HepG2 (cell line): ENCODE data around the gene PLOD3. TPM values are rescaled to one million over a fixed set of nuclear protein-coding genes. Genes with fewer than 3 reads are reported as not detected.

ENCODE experiments used
- CBX2 ChIP-seq, 2 experiments: fragments of 200-600 bp in 1 of 2; sonication (generic); formaldehyde crosslinking in 1 of 2; IDR thresholded peaks; 2 replicates each; pipeline versions ENCODE4 v1.7.0 to v1.8.1; 2018 to 2022; ENCODE audit warnings: low read depth in 2 of 2, low read length in 1 of 2, mild to moderate bottlenecking in 1 of 2, missing genetic modification reagents in 1 of 2
- KLF11 ChIP-seq: IDR thresholded peaks from 2 replicates; pipeline ENCODE4 v1.6.1; 2016; ENCODE audit warnings: missing compliant biosample characterization
- MAF1 ChIP-seq: sonication (generic); formaldehyde crosslinking; IDR thresholded peaks from 2 replicates; pipeline ENCODE4 v1.5.0; 2020; ENCODE audit warnings: missing genetic modification reagents, borderline replicate concordance
- MATR3 ChIP-seq: sonication (generic); formaldehyde crosslinking; IDR thresholded peaks from 2 replicates; pipeline ENCODE4 v1.4.0; 2020; ENCODE audit warnings: missing genetic modification reagents
- NPAS2 ChIP-seq: sonication (generic); formaldehyde crosslinking; IDR thresholded peaks from 2 replicates; pipeline ENCODE4 v1.8.0; 2022; ENCODE audit warnings: mild to moderate bottlenecking, missing genetic modification reagents, borderline replicate concordance
- SOX13 ChIP-seq, 3 experiments: fragments of 450-650 bp in 1 of 3; sonication (generic) in 1 of 3; formaldehyde crosslinking in 1 of 3; IDR thresholded peaks in 2 of 3; conservative IDR thresholded peaks in 1 of 3; 2 replicates each; pipeline versions ENCODE4 v1.5.0 to v1.6.1; 2016 to 2020; ENCODE audit warnings: antibody characterized with exemption in 1 of 3, mild to moderate bottlenecking in 1 of 3, missing compliant biosample characterization in 1 of 3, missing genetic modification reagents in 1 of 3, moderate library complexity in 1 of 3
- STAG1 ChIP-seq: sonication (generic); formaldehyde crosslinking; IDR thresholded peaks from 2 replicates; pipeline ENCODE4 v1.4.0; 2020; ENCODE audit warnings: missing genetic modification reagents
- TCF7 ChIP-seq: sonication (generic); IDR thresholded peaks from 2 replicates; pipeline ENCODE4 v1.6.1; 2016; ENCODE audit warnings: antibody characterized with exemption, low read depth
- TFDP2 ChIP-seq: sonication (generic); formaldehyde crosslinking; IDR thresholded peaks from 2 replicates; pipeline ENCODE4 v1.4.0; 2020; ENCODE audit warnings: missing genetic modification reagents
- ZFP36L1 ChIP-seq: sonication (generic); formaldehyde crosslinking; IDR thresholded peaks from 2 replicates; pipeline ENCODE4 v1.8.0; 2022; ENCODE audit warnings: mild to moderate bottlenecking, missing genetic modification reagents, moderate library complexity
- ZGPAT ChIP-seq: IDR thresholded peaks from 2 replicates; pipeline ENCODE4 v1.6.1; 2016; ENCODE audit warnings: mild to moderate bottlenecking
- ZMYM4 ChIP-seq: sonication (generic); formaldehyde crosslinking; IDR thresholded peaks from 2 replicates; pipeline ENCODE4 v1.8.1; 2023; ENCODE audit warnings: mild to moderate bottlenecking, missing genetic modification reagents
- ZNF350 ChIP-seq: sonication (generic); formaldehyde crosslinking; IDR thresholded peaks from 2 replicates; pipeline ENCODE4 v1.4.0; 2020; ENCODE audit warnings: mild to moderate bottlenecking, low read depth, missing genetic modification reagents, borderline replicate concordance
- ZNF574 ChIP-seq: sonication (generic); formaldehyde crosslinking; IDR thresholded peaks from 2 replicates; pipeline ENCODE4 v1.4.0; 2020; ENCODE audit warnings: missing genetic modification reagents
- ZSCAN12 ChIP-seq: sonication (generic); formaldehyde crosslinking; IDR thresholded peaks from 2 replicates; pipeline ENCODE4 v1.9.0; 2021; ENCODE audit warnings: mild to moderate bottlenecking, missing genetic modification reagents
- polyA plus RNA-seq, 8 experiments: library from polyadenylated mRNA; depleted of rRNA in 3 of 8; stranded (reverse) in 7 of 8; unstranded in 1 of 8; fragments of >200 nt; fragmentation: Illumina TruSeq in 4 of 8; extraction: Trizol in 4 of 8; gene quantifications; 2 replicates each; pipeline versions ENCODE4 v1.2.1 to v1.2.3, GENCODE V29; 2011 to 2016; ENCODE audit warnings: low read depth in 4 of 8, missing spikeins in 1 of 8, mixed read lengths in 1 of 8; ENCODE audit not compliant: insufficient read depth in 1 of 8
- total RNA-seq, 5 experiments: library from RNA; depleted of rRNA; stranded (reverse); fragments of >200 nt; fragmentation: Illumina TruSeq; extraction: Trizol; gene quantifications; 2 replicates each; pipeline ENCODE4 v1.2.3, GENCODE V29; 2016; ENCODE audit warnings: low read depth in 1 of 5
- TF ChIP-seq, protein P1 (sequence below): sonication (generic); formaldehyde crosslinking; IDR thresholded peaks from 2 replicates; pipeline ENCODE4 v1.8.0; 2022; ENCODE audit warnings: missing genetic modification reagents, mild to moderate bottlenecking, moderate library complexity, borderline replicate concordance
- TF ChIP-seq, protein P2 (sequence below): sonication (generic); formaldehyde crosslinking; IDR thresholded peaks from 2 replicates; pipeline ENCODE4 v1.5.0; 2020; ENCODE audit warnings: mild to moderate bottlenecking, missing genetic modification reagents

PLOD3 gene
- total and polyA plus RNA-seq, 2 of the 13 experiments (the other 11 are each of a cell fraction or from before 2014, with no cell fraction given) = 65.8 to 67.4 TPM

GRCh38 chr7:101217388-101218235 lies at the start of gene PLOD3, which contains the start of gene ZNHIT1 (continued):
- TF ChIP-seq NPAS2 = no peak
- TF ChIP-seq ZSCAN12 (CRISPR knock-in tag) = peak; percentile 18; the same call in 1 of the 2 replicates
- peak; percentile 77 for TF ChIP-seq ZMYM4 (CRISPR knock-in tag)
- peak; percentile 45; the same call in 1 of the 2 replicates for TF ChIP-seq ZNF350 (CRISPR knock-in tag)
- TF ChIP-seq TFDP2 (CRISPR knock-in tag) = peak; percentile 80
- TF ChIP-seq CBX2 (IDR thresholded peaks at IDR 0.05; ENCODE audit: low read depth, low read length) = no peak
- no peak for TF ChIP-seq CBX2 (CRISPR knock-in tag; IDR thresholded peaks at IDR 0.05; ENCODE audit: low read depth)
- TF ChIP-seq ZGPAT (CRISPR knock-in tag) = 0 out of 2 replicates have a peak, but pooled peaks have one; percentile 67
- TF ChIP-seq MATR3 (CRISPR knock-in tag) = no peak
- TF ChIP-seq KLF11 (CRISPR knock-in tag) = peak; percentile 20
- 0 out of 2 replicates have a peak, but pooled peaks have one; percentile 31 for TF ChIP-seq ZFP36L1 (CRISPR knock-in tag)
- TF ChIP-seq, protein P1, sequence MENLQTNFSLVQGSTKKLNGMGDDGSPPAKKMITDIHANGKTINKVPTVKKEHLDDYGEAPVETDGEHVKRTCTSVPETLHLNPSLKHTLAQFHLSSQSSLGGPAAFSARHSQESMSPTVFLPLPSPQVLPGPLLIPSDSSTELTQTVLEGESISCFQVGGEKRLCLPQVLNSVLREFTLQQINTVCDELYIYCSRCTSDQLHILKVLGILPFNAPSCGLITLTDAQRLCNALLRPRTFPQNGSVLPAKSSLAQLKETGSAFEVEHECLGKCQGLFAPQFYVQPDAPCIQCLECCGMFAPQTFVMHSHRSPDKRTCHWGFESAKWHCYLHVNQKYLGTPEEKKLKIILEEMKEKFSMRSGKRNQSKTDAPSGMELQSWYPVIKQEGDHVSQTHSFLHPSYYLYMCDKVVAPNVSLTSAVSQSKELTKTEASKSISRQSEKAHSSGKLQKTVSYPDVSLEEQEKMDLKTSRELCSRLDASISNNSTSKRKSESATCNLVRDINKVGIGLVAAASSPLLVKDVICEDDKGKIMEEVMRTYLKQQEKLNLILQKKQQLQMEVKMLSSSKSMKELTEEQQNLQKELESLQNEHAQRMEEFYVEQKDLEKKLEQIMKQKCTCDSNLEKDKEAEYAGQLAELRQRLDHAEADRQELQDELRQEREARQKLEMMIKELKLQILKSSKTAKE (CRISPR knock-in tag) = peak; percentile 76
- no peak for TF ChIP-seq SOX13 (IDR thresholded peaks at IDR 0.05)
- TF ChIP-seq SOX13 (CRISPR knock-in tag; conservative IDR thresholded peaks at IDR 0.05 in 1 of 2, IDR thresholded peaks at IDR 0.05 in 1 of 2) = no peak; a peak in 1 of 4 replicates
- TF ChIP-seq, protein P2, sequence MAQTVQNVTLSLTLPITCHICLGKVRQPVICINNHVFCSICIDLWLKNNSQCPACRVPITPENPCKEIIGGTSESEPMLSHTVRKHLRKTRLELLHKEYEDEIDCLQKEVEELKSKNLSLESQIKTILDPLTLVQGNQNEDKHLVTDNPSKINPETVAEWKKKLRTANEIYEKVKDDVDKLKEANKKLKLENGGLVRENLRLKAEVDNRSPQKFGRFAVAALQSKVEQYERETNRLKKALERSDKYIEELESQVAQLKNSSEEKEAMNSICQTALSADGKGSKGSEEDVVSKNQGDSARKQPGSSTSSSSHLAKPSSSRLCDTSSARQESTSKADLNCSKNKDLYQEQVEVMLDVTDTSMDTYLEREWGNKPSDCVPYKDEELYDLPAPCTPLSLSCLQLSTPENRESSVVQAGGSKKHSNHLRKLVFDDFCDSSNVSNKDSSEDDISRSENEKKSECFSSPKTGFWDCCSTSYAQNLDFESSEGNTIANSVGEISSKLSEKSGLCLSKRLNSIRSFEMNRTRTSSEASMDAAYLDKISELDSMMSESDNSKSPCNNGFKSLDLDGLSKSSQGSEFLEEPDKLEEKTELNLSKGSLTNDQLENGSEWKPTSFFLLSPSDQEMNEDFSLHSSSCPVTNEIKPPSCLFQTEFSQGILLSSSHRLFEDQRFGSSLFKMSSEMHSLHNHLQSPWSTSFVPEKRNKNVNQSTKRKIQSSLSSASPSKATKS (CRISPR knock-in tag) = 0 out of 2 replicates have a peak, but pooled peaks have one; percentile 22
- no peak for TF ChIP-seq TCF7
- peak; percentile 92 for TF ChIP-seq ZNF574 (CRISPR knock-in tag)
- TF ChIP-seq STAG1 (CRISPR knock-in tag) = peak; percentile 16; the same call in 1 of the 2 replicates
- TF ChIP-seq MAF1 (CRISPR knock-in tag) = peak; percentile 53; the same call in 1 of the 2 replicates
